ENCODE data around the gene CD200.
A peak's percentile ranks its signal among the peaks of the same experiment; 100 is the strongest.

The CD200 gene, protein sequence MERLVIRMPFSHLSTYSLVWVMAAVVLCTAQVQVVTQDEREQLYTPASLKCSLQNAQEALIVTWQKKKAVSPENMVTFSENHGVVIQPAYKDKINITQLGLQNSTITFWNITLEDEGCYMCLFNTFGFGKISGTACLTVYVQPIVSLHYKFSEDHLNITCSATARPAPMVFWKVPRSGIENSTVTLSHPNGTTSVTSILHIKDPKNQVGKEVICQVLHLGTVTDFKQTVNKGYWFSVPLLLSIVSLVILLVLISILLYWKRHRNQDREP

DNA sequence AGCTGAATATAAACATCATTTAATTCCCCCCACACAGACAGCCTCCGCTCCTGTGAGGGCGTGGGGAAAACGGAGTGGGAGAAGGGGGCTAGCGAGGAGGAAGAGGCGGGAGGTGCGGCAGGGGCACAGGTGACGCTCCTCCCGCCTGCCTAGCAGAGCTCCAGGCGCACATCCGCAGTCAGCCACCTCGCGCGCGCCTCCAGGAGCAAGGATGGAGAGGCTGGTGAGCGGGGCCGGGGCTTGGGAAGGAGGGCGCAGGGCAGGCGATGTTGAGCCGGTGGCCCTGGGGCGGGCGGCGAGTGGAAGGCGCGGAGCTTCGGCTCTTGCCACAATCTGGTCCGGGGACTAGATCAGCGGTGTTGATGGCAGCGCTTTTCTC is at the start of gene CD200:
TSS of gene CD200 (plus strand) at position 155 of the 379 bp plus-strand sequence. CDS start at position 212, 57 bp downstream.
- TF ChIP-seq POLR2A (IDR thresholded peaks at IDR 0.05; ENCODE audit: low read length) (no peak), GATA1 (IDR thresholded peaks at IDR 0.05; ENCODE audit: low read depth, low read length) (no peak)
- DNase-seq: no peak

DNA sequence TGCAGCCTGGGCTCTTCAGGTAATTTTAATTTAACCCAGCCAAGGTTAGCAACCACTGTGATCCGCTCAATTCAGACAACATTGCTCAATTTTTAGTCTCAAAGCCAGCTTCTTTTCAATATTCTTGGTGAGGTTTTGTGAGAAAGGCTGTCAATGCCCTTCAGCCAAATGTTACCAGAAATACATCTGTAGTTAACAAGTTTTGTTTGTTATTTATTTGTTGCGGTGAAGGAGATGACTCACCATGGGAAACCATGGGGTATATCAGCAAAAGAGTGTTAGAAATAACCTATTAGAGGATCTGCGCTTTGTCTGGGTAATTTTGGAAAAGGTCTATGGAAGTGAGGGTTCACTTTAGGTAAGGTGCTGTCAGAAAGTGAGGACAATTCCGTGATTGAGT is 43.9 kb upstream of the CD200 start:
- no peak for DNase-seq
- TF ChIP-seq POLR2A (IDR thresholded peaks at IDR 0.05; ENCODE audit: low read length) (no peak), GATA1 (IDR thresholded peaks at IDR 0.05; ENCODE audit: low read depth, low read length) (no peak)

DNA sequence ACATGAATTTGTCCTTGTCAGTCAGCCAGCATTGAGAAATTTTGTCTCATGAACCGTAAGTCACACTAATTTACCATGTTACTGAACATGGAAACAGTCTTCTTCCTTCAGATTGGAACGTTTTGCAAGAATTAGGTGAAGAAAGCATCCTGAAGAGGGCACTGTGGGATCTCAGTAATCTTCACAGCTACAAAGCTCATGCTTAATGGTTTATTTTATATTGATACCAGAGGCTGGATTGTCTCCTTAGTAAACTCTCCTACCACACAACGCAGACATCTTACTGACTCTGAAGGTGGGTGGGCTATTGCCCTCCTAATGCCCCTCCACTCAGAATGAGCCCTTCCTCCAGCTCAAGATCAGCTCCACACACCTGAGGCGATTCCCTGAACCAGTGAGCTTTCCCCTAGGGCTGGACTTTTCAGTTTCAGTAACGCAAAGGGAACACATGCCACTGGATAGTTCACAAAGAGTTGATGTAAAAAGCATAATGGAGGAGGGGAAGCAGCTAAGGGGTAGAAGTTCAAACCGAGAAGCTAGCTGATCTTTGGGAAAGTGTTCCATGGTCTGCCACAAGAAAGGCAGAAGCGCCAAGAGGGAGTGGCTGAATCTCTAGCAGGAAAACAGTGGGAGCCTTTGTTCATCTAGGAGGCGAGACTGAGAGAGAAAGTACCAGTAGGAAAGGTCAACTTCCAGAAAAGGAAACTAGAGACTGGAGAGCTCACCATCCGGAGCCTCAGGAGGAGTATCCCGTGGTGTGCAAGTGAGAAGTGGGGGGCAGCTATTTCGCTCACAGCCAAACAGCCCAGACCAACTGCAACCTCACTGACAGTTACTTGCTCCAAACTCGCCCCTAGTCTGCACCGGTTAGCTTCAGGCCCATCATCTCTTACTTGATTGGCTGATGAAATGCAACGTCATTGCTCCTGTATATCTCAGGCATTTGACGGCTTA is 39.3 kb upstream of the CD200 start, which contains the start of gene SLC9C1:
TSS of gene SLC9C1 (minus strand) at position 849 of the 954 bp plus-strand sequence. CDS start 7,425 bp downstream, outside the sequence.
- DNase-seq: peak; percentile 69 to 70
- TF ChIP-seq GATA1 (IDR thresholded peaks at IDR 0.05; ENCODE audit: low read depth, low read length) (no peak), POLR2A (IDR thresholded peaks at IDR 0.05; ENCODE audit: low read length) (no peak)

DNA sequence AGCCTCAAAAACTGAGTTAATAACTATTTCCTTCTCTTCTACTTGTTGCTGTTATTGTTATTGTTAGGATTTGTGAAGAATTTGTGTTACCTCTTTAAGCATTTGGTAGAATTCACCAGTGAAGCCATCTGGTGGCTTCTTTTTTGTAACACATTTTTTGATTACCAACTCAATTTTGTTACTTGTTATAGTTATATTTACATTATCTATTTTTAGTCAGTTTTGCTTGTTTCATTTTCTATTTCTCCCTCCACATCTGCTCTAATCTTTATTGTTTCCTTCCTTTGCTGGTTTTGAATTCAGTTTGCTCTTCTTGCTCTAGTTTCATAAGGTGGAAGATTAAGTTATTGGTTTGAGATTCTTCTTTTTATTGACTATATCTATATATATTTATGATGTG is 35.2 kb upstream of the CD200 start:
- no peak for TF ChIP-seq POLR2A (IDR thresholded peaks at IDR 0.05; ENCODE audit: low read length)
- TF ChIP-seq GATA1 (IDR thresholded peaks at IDR 0.05; ENCODE audit: low read depth, low read length): no peak
- no peak for DNase-seq

DNA sequence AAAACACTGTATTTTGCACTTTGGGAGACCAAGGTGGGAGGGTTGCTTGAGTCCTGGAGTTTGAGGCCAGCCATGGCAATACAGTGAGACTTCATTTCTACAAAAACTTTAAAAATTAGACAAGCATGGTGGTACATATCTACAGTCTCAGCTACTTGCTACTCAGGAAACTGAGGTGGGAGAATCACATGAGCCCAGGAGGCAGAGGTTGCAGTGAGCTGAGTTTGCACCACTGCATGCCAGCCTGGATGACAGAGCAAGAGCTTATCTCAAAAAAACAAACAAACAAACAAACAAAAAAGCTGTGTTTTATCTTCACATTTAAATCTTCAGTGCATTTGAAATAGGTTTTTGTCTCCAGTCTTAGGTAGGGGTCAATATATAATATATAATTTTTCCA is 34.2 kb upstream of the CD200 start:
- peak in 1 of 2 experiments; percentile 2 for DNase-seq
- TF ChIP-seq POLR2A (IDR thresholded peaks at IDR 0.05; ENCODE audit: low read length) (no peak), GATA1 (IDR thresholded peaks at IDR 0.05; ENCODE audit: low read depth, low read length) (no peak)

DNA sequence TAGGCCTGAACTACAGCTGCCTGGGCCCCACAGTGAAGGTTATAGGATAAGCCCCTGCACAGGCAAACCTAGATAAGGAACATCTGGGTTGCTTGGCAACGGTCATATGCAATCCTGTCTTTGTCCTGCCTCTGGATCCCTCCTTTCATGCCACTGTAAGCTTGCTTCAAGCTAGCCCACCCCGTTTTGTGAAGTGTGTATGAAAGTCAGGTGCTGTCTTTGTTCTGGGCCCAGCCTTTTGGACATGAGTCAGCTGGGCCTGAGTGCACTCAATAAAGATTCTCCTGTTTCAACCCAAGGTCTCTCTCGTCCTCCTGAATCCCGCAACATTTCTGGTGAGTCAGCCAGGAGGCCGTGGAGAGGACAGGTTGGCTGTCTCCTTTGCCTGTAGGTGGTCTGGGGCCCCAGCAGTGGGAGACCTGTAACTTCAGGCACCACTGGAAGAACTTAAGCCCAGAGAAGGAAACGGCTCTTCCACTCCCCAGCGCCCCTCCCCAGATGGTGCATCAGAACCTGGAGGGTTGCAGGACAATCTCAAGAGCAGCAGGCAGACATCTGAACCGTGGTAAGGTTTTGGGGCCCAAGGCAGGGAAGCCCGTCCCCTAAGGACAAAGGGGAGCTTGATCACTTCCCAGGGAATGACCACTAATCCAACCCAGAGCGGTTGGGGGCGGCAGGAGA is 30.7 kb upstream of the CD200 start:
- TF ChIP-seq GATA1 (IDR thresholded peaks at IDR 0.05; ENCODE audit: low read depth, low read length) (peak; percentile 41), POLR2A (IDR thresholded peaks at IDR 0.05; ENCODE audit: low read length) (no peak)
- peak; percentile 80 to 95 for DNase-seq

DNA sequence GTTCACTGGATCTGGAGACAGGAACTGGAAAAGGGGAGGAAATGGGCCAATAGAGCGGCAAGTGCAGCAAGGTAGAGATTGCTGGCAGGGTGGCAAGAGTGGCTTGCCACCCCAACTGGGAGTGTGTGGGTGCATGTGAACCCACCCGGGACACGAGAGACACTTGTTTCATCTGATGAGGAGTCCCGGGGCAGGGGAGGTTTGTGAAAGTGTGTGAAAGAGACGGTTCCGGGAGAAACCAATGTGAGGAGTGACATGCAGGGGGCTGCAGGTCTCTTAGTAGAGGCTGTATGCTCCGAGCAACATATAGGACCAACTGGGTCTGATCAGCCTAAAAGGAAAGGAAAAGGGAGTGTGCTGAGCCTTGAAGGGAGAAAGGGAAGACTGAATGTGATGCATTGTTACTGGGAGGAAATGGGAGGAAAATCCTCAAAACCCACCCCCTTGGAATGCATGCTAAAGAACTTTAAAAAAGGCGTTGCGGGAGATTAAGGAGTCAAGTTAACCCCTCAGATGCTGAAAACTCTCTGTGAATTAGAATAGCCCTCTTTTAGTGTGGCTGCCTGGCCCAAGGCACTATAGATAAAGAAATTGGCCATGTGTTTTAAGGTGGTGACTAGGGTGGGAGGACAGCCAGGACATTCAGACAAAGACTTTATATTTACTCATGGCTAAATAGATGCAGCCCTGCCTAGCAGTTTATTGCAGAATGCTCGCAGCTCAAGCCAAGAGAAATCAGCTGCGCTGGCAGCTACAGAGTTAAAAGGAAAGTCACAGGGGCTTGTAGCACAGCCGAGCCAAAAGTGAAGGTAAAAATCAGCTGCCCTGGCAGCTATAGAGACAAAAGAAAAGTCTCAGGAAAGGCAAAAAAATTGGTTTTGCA is 29.8 kb upstream of the CD200 start:
- TF ChIP-seq GATA1 (IDR thresholded peaks at IDR 0.05; ENCODE audit: low read depth, low read length) (no peak), POLR2A (IDR thresholded peaks at IDR 0.05; ENCODE audit: low read length) (no peak)
- DNase-seq: peak; percentile 5 to 48

DNA sequence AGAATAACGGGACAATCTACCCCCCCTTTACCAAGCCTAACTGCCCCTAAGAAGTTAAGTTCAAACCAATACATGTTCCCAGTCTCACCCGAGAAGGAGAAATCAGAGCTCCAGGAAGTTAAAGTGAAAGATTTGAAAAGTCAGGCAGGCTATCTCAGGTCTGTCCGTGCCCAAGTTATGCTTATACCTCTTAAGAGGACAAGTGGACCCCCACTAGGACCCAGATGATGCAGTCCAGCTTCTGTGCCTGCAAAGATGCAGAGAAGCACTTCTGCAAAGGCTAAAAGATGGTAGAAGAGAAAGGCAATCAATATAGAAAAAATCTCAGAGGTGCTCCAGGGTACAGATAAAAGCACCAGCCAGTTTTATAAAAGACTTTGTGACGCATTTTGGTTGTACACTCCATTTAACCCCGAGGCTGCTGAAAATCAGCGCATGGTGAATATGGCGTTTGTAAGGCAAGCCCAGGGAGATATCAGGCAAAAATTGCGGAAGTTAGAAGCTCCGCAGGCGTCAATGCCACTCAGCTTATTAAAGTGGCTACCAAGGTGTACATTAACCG is 29.1 kb upstream of the CD200 start:
- no peak for TF ChIP-seq POLR2A (IDR thresholded peaks at IDR 0.05; ENCODE audit: low read length)
- TF ChIP-seq GATA1 (IDR thresholded peaks at IDR 0.05; ENCODE audit: low read depth, low read length): no peak
- DNase-seq: no peak

DNA sequence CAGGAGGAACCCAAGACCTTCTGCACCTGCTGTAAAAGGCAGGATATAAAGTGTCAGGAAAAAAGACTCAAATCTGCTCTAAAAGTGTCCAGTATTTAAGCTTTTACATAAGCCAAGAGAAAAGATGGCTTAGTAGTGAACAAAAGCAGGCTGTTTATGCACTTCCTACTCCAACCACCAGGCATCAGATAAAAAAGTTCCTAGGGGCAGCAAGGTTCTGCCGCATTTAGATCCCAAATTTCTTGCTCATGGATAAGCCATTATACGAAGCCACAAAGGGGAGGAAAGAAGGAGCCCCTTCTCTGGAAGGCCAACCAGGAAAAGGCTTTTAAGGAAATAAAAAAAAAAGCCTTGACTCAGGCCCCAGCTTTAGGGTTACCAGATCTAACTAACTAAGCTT is 28.3 kb upstream of the CD200 start:
- TF ChIP-seq GATA1 (IDR thresholded peaks at IDR 0.05; ENCODE audit: low read depth, low read length): no peak
- TF ChIP-seq POLR2A (IDR thresholded peaks at IDR 0.05; ENCODE audit: low read length): no peak
- peak in 1 of 2 experiments; percentile 1 for DNase-seq

DNA sequence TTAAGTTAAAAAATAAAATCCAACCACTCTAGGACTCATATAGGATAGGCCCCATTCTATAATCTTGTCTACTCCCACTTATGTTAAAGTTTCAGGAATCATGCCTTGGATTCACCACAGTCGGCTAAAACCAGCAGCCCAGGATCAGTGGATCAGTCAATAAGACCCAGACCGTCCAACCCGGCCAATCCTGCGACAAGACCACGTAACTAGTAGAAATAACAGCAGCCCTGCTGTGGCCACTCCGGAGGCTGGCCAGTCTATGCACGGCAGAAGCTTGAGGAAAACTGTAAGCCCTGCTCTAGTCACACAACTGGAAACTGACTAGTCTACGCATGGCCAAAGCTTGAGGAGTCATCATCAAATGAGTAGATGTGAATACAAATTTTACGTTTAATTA is 26.1 kb upstream of the CD200 start:
- no peak for DNase-seq
- TF ChIP-seq POLR2A (IDR thresholded peaks at IDR 0.05; ENCODE audit: low read length): no peak

DNA sequence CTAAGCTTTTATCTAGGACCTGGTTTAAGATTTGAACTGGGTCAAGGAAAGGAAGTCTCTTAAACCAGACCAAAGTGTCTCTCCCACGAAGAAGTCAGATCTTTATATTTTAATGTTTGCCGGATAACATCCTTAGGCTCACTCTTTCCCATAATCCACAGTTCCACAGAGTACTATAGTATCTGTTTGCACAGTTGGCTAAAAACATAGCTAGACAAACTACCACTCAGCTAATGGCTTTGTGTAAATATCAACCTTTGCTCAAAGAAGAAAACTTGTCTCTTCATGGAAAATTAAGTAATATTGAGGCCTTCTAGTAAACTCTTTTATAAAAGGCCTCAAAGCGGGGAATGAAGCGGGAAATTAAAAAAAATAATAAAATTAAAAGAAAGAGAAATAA is 25.4 kb upstream of the CD200 start:
- TF ChIP-seq POLR2A (IDR thresholded peaks at IDR 0.05; ENCODE audit: low read length) (no peak), GATA1 (IDR thresholded peaks at IDR 0.05; ENCODE audit: low read depth, low read length) (no peak)
- DNase-seq: no peak

DNA sequence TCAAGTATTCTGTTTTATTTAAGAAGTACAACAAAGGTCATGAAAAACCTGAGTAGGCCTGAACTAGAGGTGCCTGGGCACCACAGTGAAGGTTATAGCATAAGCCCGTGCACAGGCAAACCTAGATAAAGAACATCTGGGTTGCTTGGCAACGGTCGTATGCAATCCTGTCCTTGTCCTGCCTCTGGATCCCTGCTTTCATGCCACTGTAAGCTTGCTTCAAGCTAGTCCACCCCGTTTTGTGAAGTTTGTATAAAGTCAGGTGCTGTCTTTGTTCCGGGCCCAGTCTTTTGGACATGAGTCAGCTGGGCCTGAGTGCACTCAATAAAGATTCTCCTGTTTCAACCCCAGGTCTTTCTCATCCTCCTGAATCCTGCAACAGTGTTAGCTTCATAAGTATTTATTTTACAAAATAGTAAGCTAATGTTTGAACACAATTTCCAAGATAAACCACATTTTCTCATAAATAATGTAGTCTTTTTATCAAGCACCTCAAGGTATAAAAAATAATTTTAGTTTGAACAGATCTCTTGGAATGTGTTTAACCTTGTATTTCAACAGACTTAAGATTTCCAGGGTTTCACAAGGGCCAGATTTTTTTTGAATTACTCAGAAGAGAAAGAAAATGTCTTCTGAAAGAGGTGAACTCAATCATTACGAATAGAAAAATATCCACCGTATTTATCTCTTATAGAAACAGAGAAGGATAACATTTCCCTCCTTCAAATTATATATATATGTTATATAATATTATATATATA is 24.6 kb upstream of the CD200 start:
- peak; percentile 34 to 60 for DNase-seq
- no peak for TF ChIP-seq GATA1 (IDR thresholded peaks at IDR 0.05; ENCODE audit: low read depth, low read length)
- TF ChIP-seq POLR2A (IDR thresholded peaks at IDR 0.05; ENCODE audit: low read length): no peak
